NCI-H2227 (cell line): ENCODE data around the gene FAM53A.
"Not testable (repeated sequence)": the region's sequence is repeated elsewhere in the genome, so short reads cannot be mapped to it uniquely, and the experiment has no call there.

Experiments
- DNase-seq: peaks from one replicate; lab custom pipeline; 2025; ENCODE audit not compliant: unreplicated experiment; lab: John Stamatoyannopoulos, UW

Gene FAM53A

GRCh38 chr4:1608821-1609500 is 75.2 kb downstream of the FAM53A start:
- DNase-seq = no peak

DNA sequence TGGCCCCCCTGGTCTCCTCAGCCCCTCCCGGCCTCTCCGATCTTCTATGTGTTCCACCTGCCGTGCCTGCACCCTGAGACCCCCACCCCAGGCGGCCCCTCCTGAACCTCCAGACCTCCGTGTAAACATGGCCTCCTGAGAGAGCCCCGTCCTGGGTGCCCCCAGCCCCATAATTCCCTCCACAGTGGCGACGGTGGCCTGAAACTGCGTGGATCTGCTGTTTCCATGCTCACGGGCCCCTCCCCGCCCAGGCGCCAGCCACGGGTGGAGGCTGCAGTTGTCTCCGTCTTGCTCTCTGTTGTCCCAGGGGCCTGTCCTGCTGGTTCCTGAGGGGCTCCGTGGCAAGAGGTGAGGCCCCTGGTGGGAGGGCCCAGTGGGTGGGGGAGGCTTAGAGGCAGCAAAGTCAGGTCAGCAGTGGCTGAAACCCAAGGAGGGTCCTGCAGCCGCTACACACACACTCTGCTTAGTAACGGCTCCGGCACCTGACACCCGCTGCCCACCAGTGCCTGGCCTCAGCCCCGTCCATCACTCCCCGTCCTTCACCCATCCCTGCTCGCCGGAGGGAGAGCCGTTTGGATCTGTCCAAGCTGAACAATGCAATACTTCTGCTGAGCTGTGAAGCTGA is 75.8 kb downstream of the FAM53A start:
- no peak for DNase-seq

DNA sequence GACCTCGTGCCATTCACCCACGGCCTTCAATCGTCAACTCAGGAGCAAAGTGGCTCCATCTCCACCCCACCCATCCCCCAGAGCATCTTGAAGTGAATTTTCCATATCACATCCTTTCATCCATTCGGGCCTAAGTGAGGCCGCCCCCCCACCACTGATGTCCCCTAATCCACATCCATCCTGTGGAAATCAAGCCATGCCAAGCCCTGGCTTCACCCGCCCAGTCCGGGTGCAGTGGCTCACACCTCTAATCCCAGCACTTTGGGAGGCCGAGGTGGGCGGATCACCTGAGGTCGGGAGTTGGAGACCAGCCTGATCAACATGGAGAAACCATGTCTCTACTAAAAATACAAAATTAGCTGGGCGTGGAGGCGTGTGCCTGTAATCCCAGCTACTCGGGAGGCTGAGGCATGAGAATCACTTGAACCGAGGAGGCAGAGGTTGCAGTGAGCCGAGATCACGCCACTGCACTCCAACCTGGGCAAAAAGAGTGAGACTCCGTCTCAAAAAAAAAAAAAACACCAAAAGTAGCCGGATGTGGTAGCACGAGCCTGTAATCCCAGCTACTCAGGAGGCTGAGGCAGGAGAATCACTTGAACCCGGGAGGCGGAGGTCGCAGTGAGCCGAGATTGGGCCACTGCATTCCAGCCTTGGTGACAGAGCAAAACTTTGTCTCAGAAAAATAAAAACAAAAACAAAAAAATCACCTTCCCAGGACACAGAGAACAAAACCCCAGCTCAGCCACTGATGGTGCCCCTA is 76.5 kb downstream of the FAM53A start:
- not testable (repeated sequence) for DNase-seq

DNA sequence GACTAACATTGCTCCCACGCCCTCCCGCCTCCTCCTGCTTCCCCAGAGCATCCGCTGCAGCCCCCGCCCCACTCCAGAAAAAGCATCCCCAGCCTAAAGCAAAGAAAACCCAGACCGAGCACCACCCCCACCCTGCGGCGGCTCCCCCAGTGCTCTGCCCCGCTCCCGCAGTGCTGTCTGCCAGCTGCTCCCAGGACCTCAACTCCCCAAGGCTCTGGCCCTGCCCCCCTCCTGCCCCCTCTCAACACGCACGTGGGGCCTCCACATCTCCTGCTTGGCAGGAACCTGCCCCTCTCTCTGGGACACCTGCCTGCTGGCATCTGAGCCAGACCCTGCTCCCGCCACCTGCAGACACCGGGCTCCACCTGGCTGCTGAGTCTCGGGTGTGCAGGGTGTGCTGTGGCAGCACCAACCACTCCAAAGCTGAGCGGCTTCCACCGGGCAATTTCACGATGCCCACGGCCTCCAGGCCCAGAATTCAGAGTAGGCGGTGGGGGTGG is 79.4 kb downstream of the FAM53A start:
- no peak for DNase-seq

DNA sequence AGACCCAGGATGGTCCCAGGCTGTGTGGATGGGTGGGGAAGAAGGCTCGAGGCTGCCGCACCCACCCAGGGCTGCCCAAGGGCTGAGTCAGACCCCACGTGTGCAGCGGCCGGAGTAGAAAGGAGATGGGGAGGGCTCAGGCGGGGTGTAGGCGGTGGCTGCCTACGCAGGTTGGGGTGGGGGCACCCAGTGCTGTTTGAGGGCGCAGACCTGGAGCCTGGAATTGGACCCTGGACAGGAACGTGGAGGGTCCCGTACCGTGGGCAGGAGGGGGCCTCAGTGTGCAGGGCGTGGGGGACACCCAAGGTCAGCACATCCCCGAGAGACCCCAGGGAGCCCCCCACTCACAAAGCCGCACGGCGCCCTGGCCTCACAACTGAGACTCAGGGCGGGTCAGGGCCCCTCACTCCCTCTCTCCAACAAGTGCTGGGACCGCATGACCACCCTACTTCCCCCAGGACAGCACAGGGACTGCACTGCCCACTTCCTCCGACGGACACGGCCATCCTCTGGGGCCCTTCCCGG is 79.9 kb downstream of the FAM53A start:
- DNase-seq = no peak

DNA sequence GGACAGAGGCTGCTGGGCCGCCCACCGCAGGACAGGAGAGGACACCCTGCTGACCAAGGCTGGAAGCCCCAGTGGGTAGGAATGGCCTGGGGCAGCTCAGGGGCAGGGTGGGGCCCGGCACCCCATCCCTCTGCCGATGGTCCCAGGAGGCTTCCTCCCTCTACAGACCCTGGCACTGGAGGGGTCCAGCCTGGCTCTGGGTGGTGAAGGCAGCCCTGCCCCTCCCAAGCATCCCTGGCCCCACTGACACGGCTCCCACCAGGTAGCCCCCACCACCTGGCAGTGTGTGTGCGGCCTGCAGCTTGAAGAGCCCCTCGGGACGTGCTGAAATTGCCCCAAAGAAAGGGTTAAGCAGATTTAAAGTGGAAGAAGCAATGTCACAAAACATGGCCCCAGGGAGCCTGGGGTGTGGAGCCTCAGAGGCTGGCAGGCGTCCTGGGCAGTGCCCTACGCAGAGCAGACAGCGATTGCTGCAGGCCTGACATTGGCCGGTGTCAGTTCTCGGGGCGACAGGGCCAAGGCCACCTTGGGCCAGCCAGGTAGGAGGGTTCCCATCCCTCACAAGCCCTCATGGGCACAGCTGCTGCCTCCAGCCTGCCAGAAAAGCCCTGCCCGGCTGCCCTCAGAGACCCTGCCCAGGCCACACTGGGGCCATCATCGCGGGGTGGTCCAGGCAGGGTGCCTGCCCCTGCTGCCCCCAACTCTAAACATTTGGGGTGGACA is 80.5 kb downstream of the FAM53A start:
- DNase-seq = no peak

- DNase-seq = no peak
Observed at GRCh38 chr4:1602655-1603412, 81.3 kb downstream of the FAM53A start.

GRCh38 chr4:1601852-1602654 is 82.1 kb downstream of the FAM53A start:
- no peak for DNase-seq

- no peak for DNase-seq
Observed at GRCh38 chr4:1601533-1601835, 82.6 kb downstream of the FAM53A start.

GRCh38 chr4:1600811-1601532 is 83.1 kb downstream of the FAM53A start:
- DNase-seq = no peak

DNA sequence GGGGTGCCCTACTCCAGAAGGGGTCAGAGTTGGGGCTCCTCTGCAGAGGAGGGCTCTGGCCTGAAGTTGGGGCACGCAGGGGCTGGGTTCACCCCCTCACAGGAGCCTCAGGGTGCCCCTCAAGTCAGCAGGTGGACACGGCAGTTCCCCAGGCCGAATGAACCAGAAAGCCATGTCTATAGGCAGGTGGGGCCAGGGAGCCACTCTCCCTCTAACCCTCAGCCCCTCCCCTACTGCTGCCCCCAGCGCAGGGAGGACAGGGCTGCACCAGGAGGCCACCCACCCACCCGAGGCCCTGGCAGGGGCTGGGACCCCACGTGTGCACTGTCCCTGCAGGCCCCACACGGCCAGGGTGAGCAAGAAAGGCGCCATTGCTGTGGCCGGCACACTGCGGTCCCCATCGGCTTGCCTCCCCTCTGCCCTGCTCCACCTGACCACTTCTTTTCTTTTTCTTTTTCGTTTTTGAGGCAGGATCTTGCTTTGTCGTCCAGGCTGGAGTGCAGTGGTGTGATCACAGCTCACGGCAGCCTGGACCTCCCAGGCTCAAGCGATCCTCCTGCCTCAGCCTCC is 83.8 kb downstream of the FAM53A start:
- DNase-seq = no peak

- no peak for DNase-seq
Observed at GRCh38 chr4:1599491-1600210, 84.5 kb downstream of the FAM53A start.

GRCh38 chr4:1599026-1599481 is 85.1 kb downstream of the FAM53A start:
- DNase-seq = no peak

DNA sequence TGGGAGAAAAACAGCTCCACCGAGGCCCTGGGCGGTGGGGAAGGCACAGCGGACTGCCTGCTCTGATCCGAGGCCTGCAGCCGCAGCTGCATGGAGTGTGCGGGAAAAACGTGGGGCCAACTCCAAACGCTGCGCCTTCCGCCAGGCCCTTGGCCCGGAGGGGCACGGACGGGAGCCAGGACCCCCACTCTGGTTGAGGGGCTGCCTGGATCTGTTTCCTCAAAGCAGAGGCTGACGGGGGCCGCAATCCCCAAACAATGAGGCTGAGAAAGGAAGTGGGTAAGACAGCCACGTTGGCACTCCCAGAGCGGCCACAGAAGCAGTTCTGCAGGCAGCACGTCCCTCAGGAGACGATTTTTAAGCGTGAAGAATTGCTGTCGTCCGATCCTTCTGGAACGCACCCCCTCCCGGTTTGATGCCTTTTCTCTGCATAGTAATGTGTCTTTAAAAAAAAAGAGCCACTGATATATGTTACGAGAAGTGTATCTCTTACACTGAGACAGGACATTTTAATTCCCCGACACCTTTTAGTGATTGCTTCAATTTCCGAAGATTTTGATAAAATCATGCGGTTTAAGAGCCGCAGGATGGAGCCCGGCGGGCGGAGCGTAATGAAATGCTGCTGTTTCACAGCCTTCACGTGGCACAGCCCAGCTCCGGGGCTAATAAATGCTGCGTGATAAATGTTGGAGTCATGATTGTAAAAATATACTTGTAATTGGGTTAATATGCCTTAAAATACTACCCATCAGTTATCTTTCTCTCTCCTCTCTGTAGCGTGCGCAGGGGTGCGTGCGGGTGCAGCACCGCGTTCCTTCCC is 85.7 kb downstream of the FAM53A start:
- DNase-seq = no peak

- no peak for DNase-seq
Observed at GRCh38 chr4:1597021-1597931, 86.8 kb downstream of the FAM53A start.

- no peak for DNase-seq
Observed at GRCh38 chr4:1596393-1596792, 87.7 kb downstream of the FAM53A start.
